IgD-negative memory B cell (primary cell): Measurements from ENCODE around the gene MACROD1. TPM values are rescaled to one million over a fixed set of nuclear protein-coding genes. Genes with fewer than 3 reads are reported as not detected.

ENCODE experiments used
- H3K27ac Mint-ChIP-seq, 3 donors: one replicate each; pipeline ENCODE4 v1.8.0; 2020 to 2022; ENCODE audit warnings: mild to moderate bottlenecking in 3 of 3, mixed read lengths in 3 of 3, moderate library complexity in 1 of 3
- H3K27me3 Mint-ChIP-seq: one replicate; pipeline ENCODE4 v1.8.0; 2021; ENCODE audit warnings: mixed read lengths
- H3K36me3 Mint-ChIP-seq: one replicate; pipeline ENCODE4 v1.8.0; 2020; ENCODE audit warnings: mild to moderate bottlenecking, mixed read lengths
- H3K4me1 Mint-ChIP-seq, 3 donors: one replicate each; pipeline ENCODE4 v1.8.0; 2020 to 2022; ENCODE audit warnings: mixed read lengths in 3 of 3, mild to moderate bottlenecking in 1 of 3
- H3K4me3 Mint-ChIP-seq, 4 donors: one replicate each; pipeline ENCODE4 v1.8.0; 2020 to 2022; ENCODE audit warnings: mild to moderate bottlenecking in 4 of 4, mixed read lengths in 4 of 4, moderate library complexity in 3 of 4
- H3K9me3 Mint-ChIP-seq, 3 donors: one replicate each; pipeline ENCODE4 v1.8.0; 2020 to 2021; ENCODE audit warnings: mixed read lengths in 3 of 3, mild to moderate bottlenecking in 1 of 3
- polyA plus RNA-seq: library from polyadenylated mRNA; unstranded; fragments of 300-500 nt; fragmentation: Illumina TruSeq; gene quantifications from one replicate; pipeline ENCODE4 v1.2.3, GENCODE V29; 2021

The MACROD1 gene
- polyA plus RNA-seq, 1 donor from 2014 or later = 9.7 TPM

DNA sequence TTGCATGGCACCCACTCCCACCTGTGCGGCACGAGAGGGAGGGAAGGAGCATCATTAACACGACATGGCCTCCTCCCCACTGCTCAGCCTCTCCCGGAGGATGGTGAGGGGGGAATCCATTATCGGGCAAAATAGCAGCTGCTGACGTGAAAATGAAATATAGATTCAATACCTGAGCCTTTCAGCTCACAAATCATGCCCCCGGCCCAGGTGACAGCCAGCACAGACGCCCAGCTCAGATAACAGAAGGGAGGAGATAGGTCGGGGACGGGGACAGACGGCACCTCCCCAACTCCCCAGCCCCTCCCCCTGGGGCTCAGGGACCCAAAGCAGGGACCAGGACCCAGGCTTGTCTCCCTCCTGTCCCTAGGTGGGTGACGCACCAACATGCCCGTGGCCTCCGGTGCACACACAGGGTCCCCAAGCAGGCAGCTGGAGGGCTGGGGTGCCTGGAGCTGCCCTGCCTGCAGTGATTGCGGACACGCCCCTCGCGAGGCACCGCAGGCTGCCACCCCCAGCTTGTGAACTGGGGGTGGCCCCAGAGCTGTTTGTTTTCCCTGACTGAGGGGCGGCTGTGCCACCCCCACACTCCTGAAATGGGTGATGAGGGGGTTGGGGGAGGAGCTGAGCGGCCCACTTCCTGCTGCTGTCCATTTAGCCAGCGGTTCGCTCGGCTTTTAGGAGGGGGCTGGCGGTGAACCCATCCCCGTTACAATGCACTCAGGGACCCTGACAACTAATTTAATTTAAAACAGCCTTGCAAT lies 98.5 kb downstream of the MACROD1 start:
- peaks cover 11% of the 10 kb centered on the region for H3K27me3 Mint-ChIP-seq
- no peak overlapping the region for H3K27ac Mint-ChIP-seq
- no peaks in the 10 kb centered on the region for H3K36me3 Mint-ChIP-seq
- no peak overlapping the region for H3K4me3 Mint-ChIP-seq
- no peaks in the 10 kb centered on the region for H3K9me3 Mint-ChIP-seq
- H3K4me1 Mint-ChIP-seq = no peaks in the 10 kb centered on the region

GRCh38 chr11:64065712-64066111 lies 100.2 kb downstream of the MACROD1 start:
- Mint-ChIP-seq H3K4me3 (no peak overlapping the region), H3K9me3 (no peaks in the 10 kb centered on the region), H3K36me3 (no peaks in the 10 kb centered on the region), H3K27ac (no peak overlapping the region), H3K4me1 (peaks cover 0 to 5% (median 3%) of the 10 kb centered on the region in 3 donors), H3K27me3 (peaks cover 17% of the 10 kb centered on the region)

DNA sequence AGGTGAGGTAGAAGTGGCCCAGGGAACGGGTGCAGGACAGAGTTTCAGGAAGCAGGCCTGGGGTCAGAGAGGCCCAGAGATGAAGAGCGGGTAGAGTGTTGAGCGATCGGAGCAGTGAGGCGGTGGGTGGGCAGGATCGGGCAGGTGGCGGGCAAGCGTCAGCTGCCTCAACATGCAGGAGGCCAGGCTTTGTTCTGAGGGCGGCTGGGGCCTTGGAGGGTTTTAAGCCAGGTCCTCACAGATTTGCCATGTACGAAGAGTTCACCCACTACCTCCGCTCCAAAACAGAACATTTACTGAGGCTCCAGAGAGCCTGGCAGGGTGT lies 100.8 kb downstream of the MACROD1 start:
- H3K27me3 Mint-ChIP-seq = peaks cover 17% of the 10 kb centered on the region
- no peaks in the 10 kb centered on the region for H3K36me3 Mint-ChIP-seq
- H3K9me3 Mint-ChIP-seq = no peaks in the 10 kb centered on the region
- H3K4me3 Mint-ChIP-seq = no peak overlapping the region
- no peak overlapping the region for H3K27ac Mint-ChIP-seq
- H3K4me1 Mint-ChIP-seq = peaks cover 0 to 5% (median 5%) of the 10 kb centered on the region in 3 donors

- Mint-ChIP-seq H3K36me3 (no peaks in the 10 kb centered on the region), H3K4me1 (peaks cover 0 to 5% (median 5%) of the 10 kb centered on the region in 3 donors)
Observed at GRCh38 chr11:64064374-64065140, 101.4 kb downstream of the MACROD1 start.

DNA sequence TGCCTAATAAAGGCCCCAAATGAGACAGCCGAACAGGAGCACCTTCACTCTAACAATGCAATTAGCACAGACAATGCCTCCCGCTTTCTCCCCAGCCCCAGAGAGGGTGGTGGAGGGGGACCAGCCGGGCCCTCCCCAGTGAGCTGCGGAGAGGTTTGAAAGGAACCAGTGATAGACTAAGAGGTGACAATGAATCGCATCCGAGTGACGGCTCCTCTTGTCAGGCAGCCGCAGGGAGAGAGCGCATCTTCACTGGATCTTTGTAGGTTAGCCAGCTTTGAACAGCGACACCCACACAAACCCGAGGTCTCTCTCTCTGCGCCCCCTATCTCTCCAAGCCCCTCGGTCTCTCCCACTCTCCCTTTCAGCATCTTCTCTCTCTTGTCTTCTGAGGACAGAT lies 102.1 kb downstream of the MACROD1 start:
- Mint-ChIP-seq H3K27ac (no peak overlapping the region), H3K36me3 (no peaks in the 10 kb centered on the region), H3K27me3 (peaks cover 17% of the 10 kb centered on the region), H3K4me3 (peak overlapping the region in 1 of 4 donors; percentile 5), H3K4me1 (peaks cover 0 to 5% (median 5%) of the 10 kb centered on the region in 3 donors), H3K9me3 (no peaks in the 10 kb centered on the region)

More at GRCh38 chr11:64064374-64065140, 101.4 kb downstream of the MACROD1 start:
- H3K9me3 Mint-ChIP-seq = no peaks in the 10 kb centered on the region
- H3K4me3 Mint-ChIP-seq = no peak overlapping the region
- peaks cover 17% of the 10 kb centered on the region for H3K27me3 Mint-ChIP-seq
- H3K27ac Mint-ChIP-seq = no peak overlapping the region

- Mint-ChIP-seq H3K27me3 (peaks cover 17% of the 10 kb centered on the region), H3K4me1 (peaks cover 0 to 5% (median 5%) of the 10 kb centered on the region in 3 donors), H3K36me3 (no peaks in the 10 kb centered on the region), H3K27ac (no peak overlapping the region), H3K4me3 (peak overlapping the region in 2 of 4 donors; percentile 77 to 83), H3K9me3 (no peaks in the 10 kb centered on the region)
Observed at GRCh38 chr11:64062185-64063039, 103.5 kb downstream of the MACROD1 start.

GRCh38 chr11:64060861-64061444 lies 105.0 kb downstream of the MACROD1 start:
- Mint-ChIP-seq H3K36me3 (no peaks in the 10 kb centered on the region), H3K27ac (no peak overlapping the region), H3K4me3 (peak overlapping the region; percentile 41 to 90 (median 78)), H3K27me3 (peaks cover 15% of the 10 kb centered on the region), H3K4me1 (peaks cover 0 to 5% (median 5%) of the 10 kb centered on the region in 3 donors), H3K9me3 (no peaks in the 10 kb centered on the region)

- no peaks in the 10 kb centered on the region for H3K36me3 Mint-ChIP-seq
Observed at GRCh38 chr11:64060263-64060860, 105.6 kb downstream of the MACROD1 start.

DNA sequence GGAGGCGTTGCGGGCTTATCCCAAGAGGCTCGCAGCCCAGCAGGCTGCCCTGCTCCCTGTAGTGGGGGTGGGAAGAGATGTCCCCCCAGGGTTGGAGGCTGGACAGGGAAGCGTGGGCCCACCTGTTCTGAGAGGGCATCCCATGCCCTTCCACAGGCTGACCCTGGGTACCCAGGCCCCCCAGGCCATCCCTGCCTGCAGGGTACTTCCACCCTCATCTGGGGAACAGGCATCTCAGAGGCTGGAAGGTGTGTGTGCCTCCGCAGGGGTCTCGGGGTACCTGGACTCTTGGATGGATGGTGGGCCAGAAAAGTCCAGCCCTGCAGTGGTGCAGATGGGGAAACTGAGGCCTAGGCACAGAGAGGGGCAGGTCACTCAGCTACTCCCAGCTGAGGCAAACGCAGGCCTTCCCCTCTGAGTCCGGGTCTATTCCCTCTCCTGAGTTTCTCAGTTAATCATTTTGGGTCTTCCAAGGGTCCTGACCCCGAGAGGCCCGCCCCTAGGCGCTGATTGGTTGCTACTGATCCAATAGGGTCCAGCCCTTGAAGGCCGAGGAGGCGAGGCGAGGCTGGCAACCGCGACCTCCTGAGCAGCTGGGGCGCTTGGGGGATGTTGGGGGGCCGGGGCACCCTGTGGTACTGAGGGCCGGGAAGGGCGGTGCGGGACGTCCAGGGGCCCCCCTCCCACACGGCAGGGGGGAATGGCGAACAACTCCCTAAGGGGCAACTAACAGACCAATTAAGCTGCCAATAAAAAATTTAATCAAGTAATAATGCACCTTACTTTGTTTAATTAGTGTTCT lies 106.4 kb downstream of the MACROD1 start:
- Mint-ChIP-seq H3K27ac (no peak overlapping the region), H3K9me3 (no peaks in the 10 kb centered on the region)

More at GRCh38 chr11:64060263-64060860, 105.6 kb downstream of the MACROD1 start:
- Mint-ChIP-seq H3K4me3 (peak overlapping the region; percentile 22 to 90 (median 74)), H3K27ac (no peak overlapping the region), H3K9me3 (no peaks in the 10 kb centered on the region), H3K4me1 (peaks cover 0 to 5% (median 5%) of the 10 kb centered on the region in 3 donors), H3K27me3 (peaks cover 15% of the 10 kb centered on the region)

GRCh38 chr11:64058494-64058893 lies 107.4 kb downstream of the MACROD1 start:
- no peak overlapping the region for H3K27ac Mint-ChIP-seq
- H3K9me3 Mint-ChIP-seq = no peaks in the 10 kb centered on the region
- H3K36me3 Mint-ChIP-seq = no peaks in the 10 kb centered on the region
- H3K4me1 Mint-ChIP-seq = peaks cover 0 to 5% (median 5%) of the 10 kb centered on the region in 3 donors
- peak overlapping the region in 1 of 4 donors; percentile 82 for H3K4me3 Mint-ChIP-seq
- H3K27me3 Mint-ChIP-seq = peaks cover 12% of the 10 kb centered on the region

More for the DNA sequence above, 106.4 kb downstream of the MACROD1 start:
- H3K27me3 Mint-ChIP-seq = peaks cover 12% of the 10 kb centered on the region
- H3K36me3 Mint-ChIP-seq = no peaks in the 10 kb centered on the region
- peaks cover 0 to 5% (median 5%) of the 10 kb centered on the region in 3 donors for H3K4me1 Mint-ChIP-seq
- peak overlapping the region in 1 of 4 donors; percentile 28 for H3K4me3 Mint-ChIP-seq

- H3K9me3 Mint-ChIP-seq = no peaks in the 10 kb centered on the region
- H3K4me1 Mint-ChIP-seq = peaks cover 0 to 5% (median 5%) of the 10 kb centered on the region in 3 donors
- H3K36me3 Mint-ChIP-seq = no peaks in the 10 kb centered on the region
- H3K27ac Mint-ChIP-seq = no peak overlapping the region
- peaks cover 8% of the 10 kb centered on the region for H3K27me3 Mint-ChIP-seq
- H3K4me3 Mint-ChIP-seq = no peak overlapping the region
Observed at GRCh38 chr11:64057890-64058289, 108.0 kb downstream of the MACROD1 start.

GRCh38 chr11:64056861-64057260 lies 109.1 kb downstream of the MACROD1 start:
- Mint-ChIP-seq H3K36me3 (no peaks in the 10 kb centered on the region), H3K9me3 (no peaks in the 10 kb centered on the region), H3K27me3 (peaks cover 6% of the 10 kb centered on the region), H3K4me3 (no peak overlapping the region), H3K4me1 (peaks cover 0 to 5% (median 5%) of the 10 kb centered on the region in 3 donors), H3K27ac (no peak overlapping the region)

DNA sequence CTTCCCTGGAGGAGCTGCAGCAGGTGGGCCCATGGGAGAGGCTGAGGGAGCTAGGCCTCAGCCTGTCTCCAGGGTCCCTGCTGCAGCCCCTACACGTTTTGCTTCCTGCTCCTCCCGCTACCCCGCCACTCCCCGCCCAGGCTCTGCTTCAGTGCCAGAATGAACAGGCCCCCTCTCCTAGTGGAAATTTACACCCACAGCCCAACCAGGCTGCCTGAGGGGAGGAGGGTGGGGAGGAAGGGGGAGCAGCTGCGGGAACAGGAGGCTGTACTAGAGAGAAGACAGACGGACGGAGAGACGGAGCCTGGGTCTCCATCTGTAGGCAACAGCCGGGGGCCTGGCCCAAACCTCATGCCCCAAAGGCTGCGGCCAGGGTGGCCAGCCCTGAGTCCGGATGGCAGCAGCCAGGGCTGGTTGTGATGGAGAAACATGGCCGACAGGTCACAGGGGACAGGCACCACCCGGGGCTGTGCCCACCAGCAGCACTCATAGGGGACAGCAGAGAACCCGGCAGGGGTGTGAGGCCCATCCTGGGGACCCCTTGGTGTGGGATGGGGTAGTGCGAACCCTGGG lies 109.6 kb downstream of the MACROD1 start:
- H3K9me3 Mint-ChIP-seq = no peaks in the 10 kb centered on the region
- H3K27me3 Mint-ChIP-seq = peaks cover 3% of the 10 kb centered on the region
- H3K4me1 Mint-ChIP-seq = peaks cover 0 to 5% (median 3%) of the 10 kb centered on the region in 3 donors
- no peaks in the 10 kb centered on the region for H3K36me3 Mint-ChIP-seq
- H3K27ac Mint-ChIP-seq = no peak overlapping the region
- H3K4me3 Mint-ChIP-seq = no peak overlapping the region
